Activated T-helper 2 cell treated with anti-CD3 and anti-CD28 coated beads, Interferon-gamma antibody, Interleukin-2, Interleukin-4, amounts not matched to agents 10 μg/mL and 5 μg/mL and 100 μg/mL, durations not matched to agents 14 hours and 24 hours and 36 hours (primary cell): ENCODE results near the gene MYCN. TPM values are rescaled to one million over a fixed set of nuclear protein-coding genes. Genes with fewer than 3 reads are reported as not detected.
"Not testable (repeated sequence)": the region's sequence is repeated elsewhere in the genome, so short reads cannot be mapped to it uniquely, and the experiment has no call there.

Source experiments
- DNase-seq: peaks from one replicate; pipeline ENCODE4 v3.0.0; 2021; ENCODE audit warnings: low spot score
- H3K27ac Mint-ChIP-seq: one replicate; pipeline ENCODE4 v1.8.0; 2021; ENCODE audit warnings: mixed read lengths
- H3K27me3 Mint-ChIP-seq: one replicate; pipeline ENCODE4 v1.8.0; 2021; ENCODE audit warnings: low read depth, mixed read lengths
- H3K36me3 Mint-ChIP-seq: one replicate; pipeline ENCODE4 v1.8.0; 2021; ENCODE audit warnings: low read depth, mixed read lengths
- H3K4me1 Mint-ChIP-seq: one replicate; pipeline ENCODE4 v1.8.0; 2021; ENCODE audit warnings: low read depth, mixed read lengths
- H3K4me3 Mint-ChIP-seq: one replicate; pipeline ENCODE4 v1.8.0; 2021; ENCODE audit warnings: low read depth, mild to moderate bottlenecking, moderate library complexity, mixed read lengths
- H3K9me3 Mint-ChIP-seq: one replicate; pipeline ENCODE4 v1.8.0; 2021; ENCODE audit warnings: mixed read lengths
- intact Hi-C: fragments of 100-400 bp; cut with micrococcal nuclease; formaldehyde crosslinking; loops from one replicate; pipeline ENCODE4 v1.15.1; 2023
- total RNA-seq: library from RNA; stranded (reverse); gene quantifications from 2 replicates; pipeline ENCODE4 v1.2.3, GENCODE V29; 2022

MYCN gene
- total RNA-seq, 1 donor from 2014 or later: not detected

- Mint-ChIP-seq H3K27ac (no peak overlapping the region), H3K4me3 (no peak overlapping the region), H3K9me3 (no peaks in the 10 kb centered on the region), H3K4me1 (peaks cover 5% of the 10 kb centered on the region), H3K27me3 (peaks cover 28% of the 10 kb centered on the region), H3K36me3 (no peaks in the 10 kb centered on the region)
- no peak for DNase-seq
- intact Hi-C loops: loop anchor here (10.0 kb wide), 2 partner anchors 519 to 559 kb away; no protein-coding TSS in a partner anchor
Observed at GRCh38 chr2:15945909-15946705, 5.8 kb downstream of the MYCN start.

GRCh38 chr2:15946983-15947382 is 6.6 kb downstream of the MYCN start:
- no peaks in the 10 kb centered on the region for H3K36me3 Mint-ChIP-seq
- no peak overlapping the region for H3K4me3 Mint-ChIP-seq
- H3K27me3 Mint-ChIP-seq: peaks cover 24% of the 10 kb centered on the region
- no peak for DNase-seq
- H3K27ac Mint-ChIP-seq: no peak overlapping the region
- no peaks in the 10 kb centered on the region for H3K9me3 Mint-ChIP-seq
- intact Hi-C loops: loop anchor here (10.0 kb wide), 2 partner anchors 518 to 558 kb away; no protein-coding TSS in a partner anchor
- H3K4me1 Mint-ChIP-seq: peaks cover 5% of the 10 kb centered on the region

- Mint-ChIP-seq H3K4me3 (no peak overlapping the region), H3K36me3 (no peaks in the 10 kb centered on the region)
- intact Hi-C loops: loop anchor here (10.0 kb wide), 2 partner anchors 517 to 557 kb away; no protein-coding TSS in a partner anchor
Observed at GRCh38 chr2:15947431-15947830, 7.1 kb downstream of the MYCN start.

GRCh38 chr2:15948704-15948957 is 8.3 kb downstream of the MYCN start:
- H3K4me1 Mint-ChIP-seq: peaks cover 1% of the 10 kb centered on the region
- H3K9me3 Mint-ChIP-seq: no peaks in the 10 kb centered on the region
- H3K27me3 Mint-ChIP-seq: peaks cover 14% of the 10 kb centered on the region
- H3K27ac Mint-ChIP-seq: no peak overlapping the region
- H3K4me3 Mint-ChIP-seq: no peak overlapping the region
- intact Hi-C loops: loop anchor here (10.0 kb wide), 2 partner anchors 516 to 556 kb away; no protein-coding TSS in a partner anchor
- DNase-seq: no peak
- no peaks in the 10 kb centered on the region for H3K36me3 Mint-ChIP-seq

More at GRCh38 chr2:15947431-15947830, 7.1 kb downstream of the MYCN start:
- DNase-seq: no peak
- Mint-ChIP-seq H3K27ac (no peak overlapping the region), H3K4me1 (peaks cover 5% of the 10 kb centered on the region), H3K9me3 (no peaks in the 10 kb centered on the region), H3K27me3 (peaks cover 24% of the 10 kb centered on the region)

GRCh38 chr2:15949126-15949525 is 8.8 kb downstream of the MYCN start:
- no peak overlapping the region for H3K4me3 Mint-ChIP-seq
- H3K27me3 Mint-ChIP-seq: peaks cover 9% of the 10 kb centered on the region
- no peaks in the 10 kb centered on the region for H3K9me3 Mint-ChIP-seq
- no peaks in the 10 kb centered on the region for H3K36me3 Mint-ChIP-seq
- no peak overlapping the region for H3K27ac Mint-ChIP-seq
- no peak for DNase-seq
- intact Hi-C loops: loop anchor here (10.0 kb wide), 2 partner anchors 516 to 556 kb away; no protein-coding TSS in a partner anchor
- no peaks in the 10 kb centered on the region for H3K4me1 Mint-ChIP-seq

GRCh38 chr2:15949551-15949950 is 9.2 kb downstream of the MYCN start:
- no peak overlapping the region for H3K4me3 Mint-ChIP-seq
- peaks cover 8% of the 10 kb centered on the region for H3K27me3 Mint-ChIP-seq
- intact Hi-C loops: loop anchor here (10.0 kb wide), 2 partner anchors 515 to 555 kb away; no protein-coding TSS in a partner anchor
- H3K9me3 Mint-ChIP-seq: no peaks in the 10 kb centered on the region
- DNase-seq: no peak
- H3K27ac Mint-ChIP-seq: no peak overlapping the region
- no peaks in the 10 kb centered on the region for H3K36me3 Mint-ChIP-seq
- H3K4me1 Mint-ChIP-seq: no peaks in the 10 kb centered on the region

GRCh38 chr2:15950088-15950952 is 10.0 kb downstream of the MYCN start:
- intact Hi-C loops: no loop called here
- no peak for DNase-seq
- no peaks in the 10 kb centered on the region for H3K36me3 Mint-ChIP-seq
- H3K4me3 Mint-ChIP-seq: no peak overlapping the region
- no peak overlapping the region for H3K27ac Mint-ChIP-seq
- peaks cover 6% of the 10 kb centered on the region for H3K27me3 Mint-ChIP-seq
- no peaks in the 10 kb centered on the region for H3K4me1 Mint-ChIP-seq
- no peaks in the 10 kb centered on the region for H3K9me3 Mint-ChIP-seq

GRCh38 chr2:15951936-15952335 is 11.6 kb downstream of the MYCN start:
- H3K27ac Mint-ChIP-seq, H3K36me3 Mint-ChIP-seq, H3K27me3 Mint-ChIP-seq, intact Hi-C loops, H3K9me3 Mint-ChIP-seq, DNase-seq, H3K4me3 Mint-ChIP-seq, H3K4me1 Mint-ChIP-seq: not testable (repeated sequence)

- no peaks in the 10 kb centered on the region for H3K36me3 Mint-ChIP-seq
- intact Hi-C loops: no loop called here
- peaks cover 4% of the 10 kb centered on the region for H3K27me3 Mint-ChIP-seq
- no peaks in the 10 kb centered on the region for H3K4me1 Mint-ChIP-seq
- no peaks in the 10 kb centered on the region for H3K9me3 Mint-ChIP-seq
- H3K27ac Mint-ChIP-seq: no peak overlapping the region
- H3K4me3 Mint-ChIP-seq: no peak overlapping the region
- DNase-seq: no peak
Observed at GRCh38 chr2:15952451-15953146, 12.2 kb downstream of the MYCN start.

- Mint-ChIP-seq H3K27me3 (peaks cover 4% of the 10 kb centered on the region), H3K9me3 (no peaks in the 10 kb centered on the region), H3K27ac (no peak overlapping the region), H3K4me3 (no peak overlapping the region), H3K4me1 (no peaks in the 10 kb centered on the region), H3K36me3 (no peaks in the 10 kb centered on the region)
- intact Hi-C loops: no loop called here
- DNase-seq: no peak
Observed at GRCh38 chr2:15953147-15953630, 12.8 kb downstream of the MYCN start.

GRCh38 chr2:15953891-15954680 is 13.7 kb downstream of the MYCN start:
- Mint-ChIP-seq H3K27me3 (peaks cover 4% of the 10 kb centered on the region), H3K4me1 (no peaks in the 10 kb centered on the region), H3K27ac (no peak overlapping the region), H3K36me3 (no peaks in the 10 kb centered on the region), H3K9me3 (no peaks in the 10 kb centered on the region), H3K4me3 (no peak overlapping the region)
- no peak for DNase-seq
- intact Hi-C loops: no loop called here

GRCh38 chr2:15954761-15955160 is 14.4 kb downstream of the MYCN start:
- Mint-ChIP-seq H3K4me1 (no peaks in the 10 kb centered on the region), H3K36me3 (no peaks in the 10 kb centered on the region), H3K4me3 (no peak overlapping the region), H3K9me3 (no peaks in the 10 kb centered on the region), H3K27ac (no peak overlapping the region), H3K27me3 (peaks cover 4% of the 10 kb centered on the region)
- intact Hi-C loops: no loop called here
- DNase-seq: no peak
